H9 (cell line): ENCODE measurements around the gene DEGS2. TPM values are rescaled to one million over a fixed set of nuclear protein-coding genes. Genes with fewer than 3 reads are reported as not detected.

Source experiments
- DNase-seq: peaks from one replicate; pipeline ENCODE4 v3.0.0-alpha.2; 2017
- H2AFZ ChIP-seq: one replicate; pipeline ENCODE4 v1.6.1; 2013; ENCODE audit warnings: mild to moderate bottlenecking, low read length, control low read depth, moderate library complexity
- H2AK5ac ChIP-seq: 2 replicates; pipeline ENCODE4 v1.6.1; 2013; ENCODE audit warnings: low read length, control low read depth, mixed read lengths; ENCODE audit not compliant: insufficient read length
- H2BK120ac ChIP-seq: one replicate; pipeline ENCODE4 v1.6.1; 2013; ENCODE audit warnings: low read depth, mild to moderate bottlenecking, low read length, control low read depth, inconsistent platforms; ENCODE audit not compliant: poor library complexity, severe bottlenecking
- H2BK12ac ChIP-seq: 2 replicates; pipeline ENCODE4 v1.6.1; 2013; ENCODE audit warnings: low read length, control low read depth, mixed read lengths, low read depth; ENCODE audit not compliant: insufficient read length
- H2BK15ac ChIP-seq: 2 replicates; pipeline ENCODE4 v1.6.1; 2013; ENCODE audit warnings: low read depth, low read length, control low read depth
- H2BK20ac ChIP-seq: one replicate; pipeline ENCODE4 v1.6.1; 2013; ENCODE audit warnings: low read depth, mild to moderate bottlenecking, low read length, control low read depth, inconsistent platforms; ENCODE audit not compliant: poor library complexity, severe bottlenecking
- H2BK5ac ChIP-seq: 2 replicates; pipeline ENCODE4 v1.6.1; 2013; ENCODE audit warnings: low read length, control low read depth, mixed read lengths; ENCODE audit not compliant: insufficient read length
- H3K14ac ChIP-seq: 2 replicates; pipeline ENCODE4 v1.6.1; 2013; ENCODE audit warnings: low read length, control low read depth; ENCODE audit not compliant: insufficient read depth
- H3K18ac ChIP-seq: 2 replicates; pipeline ENCODE4 v1.6.1; 2013; ENCODE audit warnings: low read depth, mild to moderate bottlenecking, mixed read lengths, low read length, control low read depth; ENCODE audit not compliant: insufficient read length
- H3K23ac ChIP-seq: 2 replicates; pipeline ENCODE4 v1.6.1; 2013; ENCODE audit warnings: low read length, control low read depth, mixed read lengths, low read depth; ENCODE audit not compliant: insufficient read length
- H3K23me2 ChIP-seq: 2 replicates; pipeline ENCODE4 v1.6.1; 2013; ENCODE audit warnings: low read depth, mild to moderate bottlenecking, mixed read lengths, low read length, control low read depth; ENCODE audit not compliant: insufficient read length, poor library complexity, severe bottlenecking
- H3K27ac ChIP-seq: 2 replicates; pipeline ENCODE4 v1.5.1; 2013; ENCODE audit warnings: low read length, control low read depth, mixed read lengths, low read depth; ENCODE audit not compliant: insufficient read length
- H3K27me3 ChIP-seq: 2 replicates; pipeline ENCODE4 v1.6.1; 2013; ENCODE audit warnings: low read length, control low read depth, inconsistent platforms; ENCODE audit not compliant: insufficient read depth
- H3K4ac ChIP-seq: 2 replicates; pipeline ENCODE4 v1.6.1; 2013; ENCODE audit warnings: low read depth, mild to moderate bottlenecking, control low read depth, inconsistent platforms, low read length, moderate library complexity
- H3K4me1 ChIP-seq: 2 replicates; pipeline ENCODE4 v1.6.1; 2013; ENCODE audit warnings: low read length, control low read depth, inconsistent platforms; ENCODE audit not compliant: insufficient read depth
- H3K4me2 ChIP-seq: 2 replicates; pipeline ENCODE4 v1.6.1; 2013; ENCODE audit warnings: low read length, control low read depth, mixed read lengths; ENCODE audit not compliant: insufficient read length, insufficient read depth
- H3K56ac ChIP-seq: 2 replicates; pipeline ENCODE4 v1.6.1; 2013; ENCODE audit warnings: low read depth, mild to moderate bottlenecking, mixed read lengths, low read length, control low read depth; ENCODE audit not compliant: insufficient read length
- H3K79me1 ChIP-seq: 2 replicates; pipeline ENCODE4 v1.6.1; 2013; ENCODE audit warnings: low read depth, mild to moderate bottlenecking, moderate library complexity, low read length, control low read depth, inconsistent platforms; ENCODE audit not compliant: insufficient read depth, poor library complexity, severe bottlenecking
- H3K79me2 ChIP-seq: 2 replicates; pipeline ENCODE4 v1.6.1; 2013; ENCODE audit warnings: low read length, control low read depth, inconsistent platforms; ENCODE audit not compliant: insufficient read depth
- H3K9ac ChIP-seq: 2 replicates; pipeline ENCODE4 v1.6.1; 2013; ENCODE audit warnings: low read length, control low read depth, mixed read lengths; ENCODE audit not compliant: insufficient read length; ENCODE audit errors: extremely low read depth
- H3K9me3 ChIP-seq: one replicate; pipeline ENCODE4 v1.6.1; 2013; ENCODE audit warnings: low read depth, low read length, inconsistent platforms; ENCODE audit not compliant: control insufficient read depth
- H3T11ph ChIP-seq: one replicate; pipeline ENCODE4 v1.6.1; 2013; ENCODE audit warnings: mild to moderate bottlenecking, low read length, control low read depth, inconsistent platforms
- H4K20me1 ChIP-seq: one replicate; pipeline ENCODE4 v1.6.1; 2013; ENCODE audit not compliant: control insufficient read depth, insufficient read length, insufficient read depth
- H4K5ac ChIP-seq: 2 replicates; pipeline ENCODE4 v1.6.1; 2013; ENCODE audit warnings: low read depth, mild to moderate bottlenecking, mixed read lengths, low read length, control low read depth; ENCODE audit not compliant: insufficient read length
- H4K8ac ChIP-seq: replicated peaks from 2 replicates; pipeline ENCODE4 v1.6.1; 2013; ENCODE audit warnings: low read length, control low read depth, mixed read lengths, low read depth; ENCODE audit not compliant: insufficient read length
- H4K91ac ChIP-seq: 2 replicates; pipeline ENCODE4 v1.6.1; 2013; ENCODE audit warnings: low read depth, mild to moderate bottlenecking, moderate library complexity, mixed read lengths, low read length, control low read depth; ENCODE audit not compliant: insufficient read length
- H3K27ac Mint-ChIP-seq, 3 experiments: 2 replicates in 2 of 3; 3 replicates in 1 of 3; pipeline ENCODE4 v1.8.0; 2020 to 2021; ENCODE audit warnings: mixed read lengths in 3 of 3, mild to moderate bottlenecking in 1 of 3, moderate library complexity in 1 of 3
- H3K27me3 Mint-ChIP-seq: 2 replicates; pipeline ENCODE4 v1.8.0; 2021; ENCODE audit warnings: low read depth, mild to moderate bottlenecking, moderate library complexity, mixed read lengths
- H3K36me3 Mint-ChIP-seq, 3 experiments: 2 replicates in 2 of 3; 3 replicates in 1 of 3; pipeline ENCODE4 v1.8.0; 2020 to 2021; ENCODE audit warnings: low read depth in 3 of 3, mixed read lengths in 3 of 3; ENCODE audit not compliant: insufficient read depth in 1 of 3
- H3K4me1 Mint-ChIP-seq, 2 experiments: 2 replicates each; pipeline ENCODE4 v1.8.0; 2020; ENCODE audit warnings: mixed read lengths in 2 of 2
- H3K4me3 Mint-ChIP-seq, 2 experiments: 2 replicates in 1 of 2; 3 replicates in 1 of 2; pipeline ENCODE4 v1.8.0; 2020 to 2021; ENCODE audit warnings: mild to moderate bottlenecking in 2 of 2, mixed read lengths in 2 of 2, moderate library complexity in 1 of 2
- H3K9me3 Mint-ChIP-seq, 2 experiments: 2 replicates in 1 of 2; 3 replicates in 1 of 2; pipeline ENCODE4 v1.8.0; 2020; ENCODE audit warnings: mild to moderate bottlenecking in 2 of 2, mixed read lengths in 2 of 2, moderate library complexity in 1 of 2
- CTCF ChIP-seq: fragments of 200-600 bp; sonication (generic); conservative IDR thresholded peaks from 3 replicates; pipeline ENCODE4 v1.8.0; 2021; ENCODE audit warnings: antibody characterized with exemption, mild to moderate bottlenecking
- WGBS: extraction: QIAGEN DNeasy Blood & Tissue Kit; methylation state at CpG from one replicate; pipeline ENCODE4 v1.1.7; 2013; ENCODE audit warnings: missing lambda C conversion rate, low lambda C conversion rate, mixed read lengths; ENCODE audit not compliant: insufficient read length; ENCODE audit errors: extremely low coverage; 5-methylcytosine and 5-hydroxymethylcytosine counted together
- total RNA-seq: library from RNA; stranded (reverse); gene quantifications from 2 replicates; pipeline ENCODE4 v1.2.1, GENCODE V29; 2021

Gene DEGS2
- total RNA-seq, 1 experiment from 2014 or later: 0.72 TPM

- Histone ChIP-seq H2BK15ac (no peak overlapping the region), H3K14ac (no peak overlapping the region; the same call in 1 of the 2 replicates), H3K4ac (no peak overlapping the region), H3K9ac (no peak overlapping the region), H2BK20ac (no peak overlapping the region), H4K5ac (no peak overlapping the region), H2AK5ac (no peak overlapping the region), H2BK5ac (no peak overlapping the region), H3K4me1 (no peaks in the 10 kb centered on the region), H3K4me2 (no peak overlapping the region), H3K27ac (no peak overlapping the region), H4K8ac (no peak overlapping the region), H3K9me3 (no peaks in the 10 kb centered on the region), H3K79me1 (no peaks in the 10 kb centered on the region), H3K56ac (no peak overlapping the region), H3K23me2 (no peaks in the 10 kb centered on the region), H2BK120ac (no peak overlapping the region), H2BK12ac (no peak overlapping the region), H2AFZ (no peak overlapping the region), H3K79me2 (no peaks in the 10 kb centered on the region), H4K91ac (no peak overlapping the region), H3K23ac (no peak overlapping the region), H3T11ph (no peak overlapping the region), H3K27me3 (no peaks in the 10 kb centered on the region), H4K20me1 (no peaks in the 10 kb centered on the region), H3K18ac (no peak overlapping the region)
- Mint-ChIP-seq H3K27ac (no peak overlapping the region), H3K4me1 (peaks cover 4 to 6% of the 10 kb centered on the region in 2 experiments; a peak in 3 of 4 replicates), H3K27me3 (peaks cover 7% of the 10 kb centered on the region), H3K4me3 (no peak overlapping the region), H3K9me3 (no peaks in the 10 kb centered on the region), H3K36me3 (peaks cover 0 to 3% (median 2%) of the 10 kb centered on the region in 3 experiments; a peak in 3 of 7 replicates)
- TF ChIP-seq CTCF: no peak
- no CpG with 5 or more reads among the region's 20 CpGs for WGBS
- DNase-seq: no peak
Measured at GRCh38 chr14:100147181-100147631, 12.2 kb downstream of the DEGS2 start.
